Stimulated activated CD4-positive, alpha-beta T cell treated with anti-CD3 and anti-CD28 coated beads, Interleukin-4, amount 100 ng/mL, for 24 hours (primary cell): ENCODE measurements around the gene HIPK1.
"Not testable (repeated sequence)": the region's sequence is repeated elsewhere in the genome, so short reads cannot be mapped to it uniquely, and the experiment has no call there.

Experiments
- DNase-seq: peaks from one replicate; pipeline ENCODE4 v3.0.0-alpha.2; 2020

Gene HIPK1

GRCh38 chr1:113983826-113984225 lies 54.7 kb downstream of the HIPK1 start:
- DNase-seq = no peak

GRCh38 chr1:113984710-113985109 lies 55.6 kb downstream of the HIPK1 start:
- no peak for DNase-seq

DNA sequence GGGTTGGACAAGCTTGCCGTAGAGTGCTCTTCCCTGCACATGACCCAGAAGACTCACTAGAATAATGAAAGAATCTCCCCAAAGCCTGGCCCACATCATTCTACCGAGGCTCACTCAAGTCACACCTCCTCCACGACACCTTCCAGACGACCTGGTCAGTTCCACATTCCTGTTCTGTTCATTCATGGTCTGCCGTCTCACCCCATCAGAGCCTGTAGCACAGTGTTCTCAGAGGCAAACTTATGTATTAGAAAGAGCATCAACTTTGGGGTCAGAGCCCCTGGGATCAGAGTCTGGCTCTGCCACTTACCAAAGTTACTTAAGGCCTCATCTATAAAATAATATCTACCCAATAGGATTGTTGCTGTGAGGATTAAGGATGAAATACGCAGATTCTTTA lies 57.7 kb downstream of the HIPK1 start:
- no peak for DNase-seq

GRCh38 chr1:113987259-113987658 lies 58.1 kb downstream of the HIPK1 start:
- no peak for DNase-seq

DNA sequence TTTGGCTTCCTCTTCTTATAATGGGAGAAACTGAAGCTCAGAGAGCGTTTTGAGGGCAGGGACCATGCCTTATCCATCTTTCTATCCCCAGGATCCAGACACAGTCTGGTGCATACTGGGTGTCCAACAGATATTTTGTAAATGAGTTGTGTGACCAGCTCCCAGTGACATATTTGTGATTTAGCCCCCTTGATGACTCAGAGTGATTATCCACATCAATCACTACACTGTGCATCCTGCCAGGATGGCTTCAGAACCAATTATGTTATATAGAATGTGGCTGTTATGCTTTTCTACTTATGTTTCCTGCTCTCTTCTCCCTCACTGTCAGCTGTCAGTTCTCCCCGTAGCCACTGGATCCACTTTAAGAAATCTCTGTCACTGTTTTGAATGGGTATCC lies 61.4 kb downstream of the HIPK1 start:
- DNase-seq = no peak

DNA sequence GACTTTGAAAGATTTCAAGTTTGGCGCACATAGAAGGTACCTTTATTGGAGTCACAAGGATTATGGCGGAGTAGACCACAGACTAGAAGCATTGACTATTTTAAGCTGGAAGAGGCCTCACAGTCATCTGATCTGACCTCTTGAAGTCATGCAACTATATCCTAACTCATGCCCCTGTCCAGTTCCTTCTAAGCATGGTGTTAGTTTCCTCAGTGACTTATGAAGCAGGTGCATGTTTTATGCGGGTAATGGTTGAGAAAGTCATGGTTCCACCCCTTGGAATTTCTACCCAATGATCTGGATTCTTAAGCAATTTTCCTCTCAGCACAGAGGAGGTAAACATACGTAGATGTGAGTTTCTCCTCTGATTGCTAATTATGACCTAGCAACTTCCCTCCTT lies 61.8 kb downstream of the HIPK1 start:
- no peak for DNase-seq

GRCh38 chr1:113991467-113991997 lies 62.4 kb downstream of the HIPK1 start:
- DNase-seq = no peak

GRCh38 chr1:113993072-113993471 lies 63.9 kb downstream of the HIPK1 start:
- no peak for DNase-seq

DNA sequence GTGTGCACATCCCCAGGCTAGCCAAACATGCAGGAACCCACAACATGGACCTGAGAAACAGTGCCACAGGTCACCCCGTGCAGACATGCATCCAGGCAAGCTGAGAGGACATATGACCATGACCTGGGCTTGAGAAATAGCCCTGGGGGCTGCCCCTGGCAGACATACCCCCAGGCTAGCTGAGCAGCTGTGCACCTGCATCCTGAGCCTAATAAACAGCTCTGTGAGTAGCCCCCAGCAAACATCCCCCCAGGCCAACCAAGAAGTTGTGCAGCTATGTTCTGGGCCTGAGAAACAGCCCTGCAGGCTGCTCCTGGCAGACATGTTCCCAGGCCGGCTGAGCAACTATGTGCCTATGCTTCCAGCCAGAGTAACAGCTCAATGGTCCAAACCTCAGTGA lies 64.6 kb downstream of the HIPK1 start:
- no peak for DNase-seq

DNA sequence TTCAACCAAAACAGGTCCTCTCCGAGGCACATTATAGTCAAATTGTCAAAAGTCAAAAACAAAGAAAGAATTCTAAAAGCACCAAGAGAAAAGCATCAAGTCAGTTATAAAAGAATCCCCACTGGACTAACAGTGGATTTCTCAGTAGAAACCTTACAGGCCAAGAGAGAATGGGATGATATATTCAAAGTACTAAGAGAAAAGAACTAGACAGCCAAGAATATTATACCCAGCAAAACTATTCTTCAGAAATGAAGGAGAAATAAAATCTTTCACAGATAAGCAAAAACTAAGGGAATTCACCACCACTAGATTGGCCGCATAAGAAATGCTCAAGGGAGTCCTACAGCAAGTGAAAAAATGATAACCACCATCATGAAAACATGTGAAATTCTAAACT lies 66.3 kb downstream of the HIPK1 start:
- DNase-seq = no peak

- DNase-seq = no peak
Measured at GRCh38 chr1:113998361-113998760, 69.2 kb downstream of the HIPK1 start.

DNA sequence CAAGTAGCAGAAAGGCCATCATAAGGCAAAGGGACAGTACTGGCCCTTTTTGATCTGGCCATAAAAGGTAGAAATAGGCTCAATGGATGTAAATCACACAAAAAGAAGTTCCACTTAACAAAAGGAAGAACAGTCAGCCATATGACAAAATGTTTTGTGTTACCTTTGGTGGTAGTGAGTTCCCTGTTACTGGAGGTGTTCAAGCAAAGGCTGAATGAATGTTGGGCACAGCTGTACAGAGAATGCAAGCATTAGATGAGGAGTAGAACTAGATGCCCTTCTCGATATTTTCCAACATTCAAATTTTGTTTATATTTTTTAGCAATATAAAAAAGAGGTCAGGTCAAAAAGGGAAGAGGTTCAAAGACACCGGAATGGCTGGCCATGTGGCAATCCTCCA lies 70.1 kb downstream of the HIPK1 start:
- DNase-seq = no peak

- no peak for DNase-seq
Measured at GRCh38 chr1:113999799-114000198, 70.7 kb downstream of the HIPK1 start.

GRCh38 chr1:114000406-114000805 lies 71.3 kb downstream of the HIPK1 start:
- no peak for DNase-seq

DNA sequence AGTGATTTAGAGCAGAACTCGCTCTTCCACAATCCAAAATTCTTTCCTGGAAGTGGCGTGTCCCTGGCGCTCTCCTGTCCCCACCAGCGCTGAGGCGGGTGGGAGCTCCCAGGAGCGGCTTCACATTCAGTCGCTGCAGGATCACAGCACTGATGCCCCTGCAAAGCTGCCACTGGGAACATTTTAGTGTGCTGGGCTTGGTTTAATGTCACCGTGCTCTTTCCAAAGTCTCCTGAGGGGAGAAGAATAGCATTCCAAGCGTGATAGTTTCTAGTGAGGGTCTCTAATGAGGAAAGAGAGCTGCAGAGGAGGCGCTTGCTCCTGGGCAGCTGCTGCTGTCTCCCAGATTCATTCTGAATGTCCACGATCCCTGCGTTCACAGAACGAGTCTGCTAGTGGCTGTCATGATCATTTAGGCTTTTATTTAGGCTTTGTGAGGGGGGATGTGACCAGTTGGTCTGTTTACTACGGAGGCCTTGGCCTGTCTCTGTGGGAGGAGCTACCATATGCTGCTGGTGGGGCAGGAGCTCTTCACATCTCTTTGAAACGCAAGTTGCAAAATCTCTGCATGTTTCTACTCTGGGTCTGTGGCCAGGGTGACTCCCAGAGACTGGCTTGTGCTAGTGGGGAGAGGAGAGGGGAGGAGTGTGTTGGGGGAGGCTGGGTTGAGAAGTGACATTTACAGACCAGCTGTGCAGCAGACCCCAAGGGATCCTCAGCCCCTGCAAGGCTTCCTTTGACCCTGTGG lies 73.5 kb downstream of the HIPK1 start:
- no peak for DNase-seq

- no peak for DNase-seq
Measured at GRCh38 chr1:114003431-114003830, 74.3 kb downstream of the HIPK1 start.

- not testable (repeated sequence) for DNase-seq
Measured at GRCh38 chr1:114006825-114007224, 77.7 kb downstream of the HIPK1 start.

GRCh38 chr1:114008480-114008941 lies 79.4 kb downstream of the HIPK1 start:
- DNase-seq = no peak

DNA sequence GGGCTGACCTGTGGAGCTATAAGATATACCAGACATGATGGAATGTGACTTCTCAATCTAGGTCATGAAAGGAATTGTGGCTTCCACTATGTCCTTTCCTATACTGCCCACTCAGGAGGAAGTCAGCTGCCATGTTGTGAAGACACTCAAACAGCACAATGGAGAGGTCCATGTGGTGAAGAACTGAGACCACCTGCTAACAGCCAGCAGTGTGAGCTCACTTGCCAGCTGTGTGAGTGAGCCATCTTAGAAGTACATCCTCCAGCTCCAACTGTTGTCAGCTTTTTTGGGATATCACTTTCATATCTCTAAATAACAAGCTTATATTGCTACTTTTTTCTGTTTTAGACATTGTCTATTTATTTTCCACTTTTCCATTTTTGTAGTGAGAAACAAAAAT lies 79.9 kb downstream of the HIPK1 start:
- no peak for DNase-seq

DNA sequence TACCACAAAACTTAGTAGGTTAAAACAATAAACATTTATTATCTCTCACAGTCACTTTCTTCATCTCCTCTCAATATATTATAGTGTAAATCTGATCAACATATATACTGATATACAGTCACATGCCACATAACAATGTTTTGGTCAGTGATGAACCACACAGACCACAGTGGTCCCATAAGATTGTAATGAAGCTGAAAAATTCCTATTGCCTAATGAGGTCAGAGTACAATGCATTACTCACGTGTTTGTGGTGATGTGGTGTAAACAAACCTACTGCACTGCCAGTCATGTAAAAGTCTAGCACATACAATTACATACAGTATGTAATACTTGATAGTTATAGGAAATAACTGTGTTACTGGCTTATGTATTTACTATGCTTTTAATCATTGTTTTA lies 80.3 kb downstream of the HIPK1 start:
- no peak for DNase-seq

- no peak for DNase-seq
Measured at GRCh38 chr1:114010433-114011184, 81.5 kb downstream of the HIPK1 start.

DNA sequence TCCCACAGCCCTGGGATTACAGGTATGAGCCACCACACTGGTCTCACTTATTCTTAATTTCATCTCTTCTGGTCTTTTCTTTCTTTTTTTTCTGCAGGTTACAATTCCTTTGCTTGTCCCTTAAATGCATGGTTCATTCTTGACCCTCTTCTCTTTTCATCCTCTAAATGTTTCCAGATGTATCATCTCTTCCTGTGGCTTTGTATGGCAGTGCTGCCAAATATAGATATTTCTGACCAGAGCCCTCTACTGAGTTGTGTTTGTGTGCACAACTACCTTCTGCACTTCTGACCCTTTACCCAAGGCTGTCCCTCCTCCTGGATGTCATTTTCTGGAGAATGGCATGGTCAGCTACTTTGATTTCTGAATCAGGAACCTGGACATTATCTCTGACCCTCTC lies 82.7 kb downstream of the HIPK1 start:
- no peak for DNase-seq

DNA sequence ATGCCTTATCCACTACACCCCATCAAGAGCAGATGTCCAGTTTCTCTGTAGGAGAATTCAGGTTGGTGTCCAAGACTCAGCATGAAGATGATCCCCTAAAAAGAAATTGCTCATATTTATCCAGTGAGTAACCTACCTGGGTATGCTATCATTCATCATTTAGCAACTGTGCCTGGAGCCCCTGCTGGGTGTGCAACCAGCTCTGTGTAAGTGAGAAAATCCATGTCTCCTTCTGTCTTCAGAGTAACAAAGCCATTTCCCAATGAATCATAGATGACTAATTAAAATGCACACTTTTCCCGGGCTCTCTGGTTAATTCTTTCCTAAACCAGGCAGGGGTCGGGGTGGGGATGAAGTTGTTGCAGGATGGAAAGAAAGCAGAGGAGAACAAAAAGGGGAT lies 86.0 kb downstream of the HIPK1 start:
- DNase-seq = no peak

DNA sequence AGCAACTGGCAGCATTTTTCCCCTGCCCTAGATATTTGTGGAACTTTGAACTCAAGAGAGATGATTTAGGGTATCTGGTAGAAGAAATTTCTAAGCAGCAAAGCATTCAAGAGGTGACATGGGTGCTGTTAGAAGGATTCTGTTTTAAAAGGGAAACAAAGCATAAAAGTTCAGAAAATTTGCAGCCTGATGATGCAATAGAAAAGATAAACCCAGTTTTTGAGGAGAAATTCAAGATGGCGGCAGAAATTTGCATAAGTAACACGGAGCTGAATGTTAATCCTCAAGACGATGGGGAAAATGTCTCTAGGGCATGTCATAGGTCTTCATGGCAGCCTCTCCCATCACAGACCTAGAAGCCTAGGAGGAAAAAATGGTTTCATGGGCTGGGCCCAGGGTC lies 90.6 kb downstream of the HIPK1 start:
- DNase-seq = not testable (repeated sequence)
